Heart right ventricle (tissue), 16 donors: ENCODE data around the gene M1AP. TPM values are rescaled to one million over a fixed set of nuclear protein-coding genes. Genes with fewer than 3 reads are reported as not detected.

Experiments used
- ATAC-seq, 8 donors: fragments of 200-7000 bp; cut with Tn5 transposase; one replicate each; pipeline ENCODE4 v1.9.1; 2020; ENCODE audit warnings: mild to moderate bottlenecking in 8 of 8, moderate library complexity in 8 of 8, moderate number of reproducible peaks in 1 of 8
- DNase-seq, 2 donors: peaks; one replicate each; pipeline ENCODE4 v3.0.0-alpha.2; 2020
- H3K27ac ChIP-seq, 10 donors: fragments of 200-600 bp; sonication (generic) in 2 of 10; one replicate each; pipeline versions ENCODE4 v1.5.0 to v1.8.0; 2020 to 2022; ENCODE audit warnings: mild to moderate bottlenecking in 3 of 10
- H3K27me3 ChIP-seq, 7 donors: fragments of 200-600 bp; one replicate each; pipeline ENCODE4 v1.8.0; 2021 to 2022; ENCODE audit warnings: mild to moderate bottlenecking in 2 of 7
- H3K36me3 ChIP-seq, 9 donors: fragments of 200-600 bp; sonication (generic) in 1 of 9; one replicate each; pipeline versions ENCODE4 v1.5.0 to v1.8.0; 2020 to 2022; ENCODE audit warnings: mild to moderate bottlenecking in 2 of 9
- H3K4me1 ChIP-seq, 9 donors: fragments of 200-600 bp; sonication (generic) in 1 of 9; one replicate each; pipeline versions ENCODE4 v1.5.0 to v1.8.0; 2020 to 2022; ENCODE audit warnings: mild to moderate bottlenecking in 4 of 9
- H3K4me3 ChIP-seq, 10 donors: fragments of 200-600 bp; sonication (generic) in 2 of 10; one replicate each; pipeline versions ENCODE4 v1.5.0 to v1.8.0; 2020 to 2022; ENCODE audit warnings: mild to moderate bottlenecking in 7 of 10, moderate library complexity in 2 of 10
- H3K9me3 ChIP-seq, 11 donors: fragments of 200-600 bp in 10 of 11; sonication (generic) in 2 of 11; one replicate each; pipeline versions ENCODE4 v1.5.0 to v1.8.0; 2013 to 2022; ENCODE audit warnings: mild to moderate bottlenecking in 2 of 11, control low read depth in 1 of 11, moderate library complexity in 1 of 11
- CTCF ChIP-seq, 9 donors: fragments of 200-600 bp; sonication (generic) in 2 of 9; IDR thresholded peaks; one replicate each; pipeline versions ENCODE4 v1.5.0 to v1.8.0; 2021 to 2022; ENCODE audit warnings: antibody characterized with exemption in 9 of 9, mild to moderate bottlenecking in 5 of 9, moderate library complexity in 1 of 9
- WGBS, 2 donors: extraction: QIAGEN DNeasy Blood & Tissue Kit; methylation state at CpG; one replicate each; pipeline ENCODE4 v1.1.7; 2013; ENCODE audit warnings: inconsistent platforms in 1 of 2; 5-methylcytosine and 5-hydroxymethylcytosine counted together
- intact Hi-C, 10 donors: fragments of 100-400 bp; cut with DNase I; formaldehyde crosslinking; loops; one replicate each; pipeline versions ENCODE4 v1.11.1 to v1.14.2; 2022
- polyA plus RNA-seq, 2 donors: library from polyadenylated mRNA; stranded (reverse); fragments of 200-250 nt; gene quantifications; one replicate each; pipeline ENCODE4 v1.2.3, GENCODE V29; 2013
- total RNA-seq, 10 donors: library from RNA; stranded (reverse); fragmentation: NEBNext Ultra II Directional in 3 of 10; extraction: Animal tissue kit (Norgen Biotek cat#: 25700) in 3 of 10; gene quantifications; one replicate each; pipeline versions ENCODE4 v1.2.1 to v1.2.4, GENCODE V29; 2021 to 2023
- donor health status: Arrhythmogenic right ventricular cardiomyopathy.
- donor health status: ischemic (EF 13 %, LVEDD 7.1; RV severe dilation, severe dysfunction).
- donor health status: healthy with polysubstance abuse.
- donor health status: DM: no; HTN: yes; CAD: no.
- donor health status: DM: no; HTN: no; CAD: no.
- donor health status: ischemic (EF 25% LVEDD 6.9; RV normal size, moderate dysfunction).
- donor health status: ischemic (EF 25% LVEDD 5.7; RV mildly dilated, moderate dysfunction).
- donor health status: healthy.
- donor health status: DM: yes; HTN: yes; CAD: no.
- donor health status: Ischemic cardiomyopathy.
- donor health status: ischemic (EF 35%, LVEDD 5.7; RV mildly dilated, moderate dysfunction).
- donor health status: nonischemic (EF 11% LVEDD 7.7; RV severe dilation, severe dysfunction).
- donor health status: DM: yes; HTN: yes; CAD: no.
- donor health status: PGD.
- donor health status: ischemic (EF 29% LVEDD 5.4; RV normal size, mild dysfunction).
- donor health status: nonischemic (EF 23%, LVEDD 6.1; RV moderate dilation, normal function).

M1AP gene
- total and polyA plus RNA-seq, 12 donors = 0.03 to 0.44 (median 0.18) TPM; not detected in 7

- no peak overlapping the region for H3K27ac ChIP-seq
- ATAC-seq = no peak
- DNase-seq = no peak
- peaks cover 0 to 57% (median 43%) of the 10 kb centered on the region in 7 donors for H3K27me3 ChIP-seq
- H3K4me1 ChIP-seq = peaks cover 0 to 29% (median 0%) of the 10 kb centered on the region in 9 donors
- TF ChIP-seq CTCF (IDR thresholded peaks at IDR 0.05) = no peak
- no peak overlapping the region for H3K4me3 ChIP-seq
- WGBS, 2 donors = 54 to 69% methylated on average over 2 of the region's 2 CpGs
- H3K9me3 ChIP-seq = no peaks in the 10 kb centered on the region
- H3K36me3 ChIP-seq = no peaks in the 10 kb centered on the region
- intact Hi-C loops = loop anchor here in 8 of 10 donors (5.0 kb wide), 5 partner anchors 41 to 106 kb away; partner anchors contain the start of genes CCDC142 (in 4 of the 8) and TTC31 (in 4 of the 8)
Measured at GRCh38 chr2:74588664-74589063, 59.5 kb downstream of the M1AP start.

- ATAC-seq = peak; percentile 81 to 93 (median 90)
- H3K4me1 ChIP-seq = peaks cover 0 to 37% (median 0%) of the 10 kb centered on the region in 9 donors
- no peaks in the 10 kb centered on the region for H3K36me3 ChIP-seq
- 16 to 18% methylated on average over 6 of the region's 6 CpGs for WGBS, 2 donors
- H3K4me3 ChIP-seq = no peak overlapping the region
- H3K27me3 ChIP-seq = peaks cover 0 to 48% (median 35%) of the 10 kb centered on the region in 7 donors
- intact Hi-C loops = loop anchor here (1.0 to 5.0 kb wide), 7 partner anchors 40 to 105 kb away; partner anchors contain the start of genes TTC31 (in 9 of the 10) and CCDC142 (in 7 of the 10)
- peak; percentile 64 to 83 (median 77) for TF ChIP-seq CTCF (IDR thresholded peaks at IDR 0.05)
- peak; percentile 36 to 65 for DNase-seq
- H3K27ac ChIP-seq = no peak overlapping the region
- H3K9me3 ChIP-seq = no peaks in the 10 kb centered on the region
Measured at GRCh38 chr2:74587664-74588277, 60.4 kb downstream of the M1AP start.

DNA sequence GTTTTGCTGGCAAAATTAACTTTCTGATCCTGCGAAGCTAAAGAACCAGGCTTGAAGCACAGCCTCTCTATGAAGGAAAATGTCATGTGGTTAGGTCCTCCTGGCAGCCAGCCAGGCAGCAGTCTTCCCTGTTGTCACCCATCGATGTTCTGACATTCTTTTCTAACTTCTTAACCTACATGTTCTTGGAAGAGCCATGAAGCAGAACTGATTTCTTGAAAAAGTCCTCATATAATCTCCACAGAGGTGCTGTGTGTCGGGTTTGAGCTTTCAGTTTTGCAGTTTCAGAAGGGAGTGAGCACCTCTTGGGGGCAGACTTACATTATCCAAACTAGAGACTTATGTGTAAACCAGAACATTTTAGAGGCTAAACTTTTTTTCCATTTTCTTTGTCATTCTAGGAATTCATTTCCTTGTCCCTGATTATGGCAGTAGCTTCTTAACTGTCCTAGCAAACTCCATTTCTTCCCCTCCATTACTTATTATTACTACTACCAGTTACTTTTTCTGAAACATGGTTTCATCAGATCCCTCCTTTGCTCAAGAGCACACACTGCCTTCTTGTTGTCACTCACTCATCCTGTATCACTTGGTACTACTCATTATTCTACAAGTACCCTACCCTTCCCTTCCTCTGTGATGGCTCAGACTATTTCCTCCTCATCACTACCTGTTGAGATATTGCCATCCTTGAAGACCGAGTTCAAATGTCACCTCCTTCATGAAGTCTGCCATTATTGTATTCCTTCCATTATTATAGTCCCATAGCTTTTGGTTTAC lies 62.5 kb downstream of the M1AP start:
- H3K4me3 ChIP-seq = no peak overlapping the region
- 56 to 59% methylated on average over 4 of the region's 4 CpGs for whole genome bisulfite sequencing, 2 donors
- ATAC-seq (no peak), DNase-seq (peak; percentile 13 to 38)
- intact Hi-C loops = loop anchor here (2.0 to 5.0 kb wide), 6 partner anchors 38 to 103 kb away; partner anchors contain the start of genes CCDC142 (in 7 of the 10) and TTC31 (in 7 of the 10)
- no peaks in the 10 kb centered on the region for H3K36me3 ChIP-seq
- peaks cover 0 to 37% (median 0%) of the 10 kb centered on the region in 9 donors for H3K4me1 ChIP-seq
- H3K27ac ChIP-seq = no peak overlapping the region
- TF ChIP-seq CTCF (IDR thresholded peaks at IDR 0.05) = no peak
- no peaks in the 10 kb centered on the region for H3K9me3 ChIP-seq
- H3K27me3 ChIP-seq = peaks cover 0 to 27% (median 16%) of the 10 kb centered on the region in 7 donors

- WGBS, 2 donors = 70 to 72% methylated on average over 2 of the region's 2 CpGs
- Histone ChIP-seq H3K9me3 (no peaks in the 10 kb centered on the region), H3K36me3 (no peaks in the 10 kb centered on the region), H3K4me3 (no peak overlapping the region), H3K27ac (peak overlapping the region in 1 of 10 donors; percentile 2), H3K4me1 (peaks cover 0 to 37% (median 0%) of the 10 kb centered on the region in 9 donors), H3K27me3 (peaks cover 0 to 12% (median 7%) of the 10 kb centered on the region in 7 donors)
- no peak for TF ChIP-seq CTCF (IDR thresholded peaks at IDR 0.05)
- no peak for DNase-seq
- ATAC-seq = no peak
- intact Hi-C loops = no loop called here
Measured at GRCh38 chr2:74584088-74584645, 64.0 kb downstream of the M1AP start.
